Esophagus squamous epithelium (tissue), 4 donors: Measurements from ENCODE around the gene RFWD3.

ENCODE experiments used
- CTCF ChIP-seq, 6 experiments: fragments of 450-650 bp in 4 of 6; fragments of 200-600 bp in 2 of 6; sonication (generic) in 2 of 6; IDR thresholded peaks; one replicate each; pipeline ENCODE4 v1.5.1; 2016 to 2019; ENCODE audit warnings: antibody characterized with exemption in 6 of 6, mild to moderate bottlenecking in 4 of 6, moderate library complexity in 4 of 6
- POLR2A ChIP-seq, 4 donors: fragments of 450-650 bp; IDR thresholded peaks; one replicate each; pipeline ENCODE4 v1.6.1; 2017; ENCODE audit warnings: antibody characterized with exemption in 4 of 4, mild to moderate bottlenecking in 4 of 4, moderate library complexity in 3 of 4

GRCh38 chr16:74607962-74608356 is 58.7 kb downstream of the RFWD3 start:
- TF ChIP-seq CTCF (IDR thresholded peaks at IDR 0.05) (no peak), POLR2A (IDR thresholded peaks at IDR 0.05) (no peak)
